Naive thymus-derived CD8-positive, alpha-beta T cell (primary cell): ENCODE measurements around the gene ZNF678. TPM values are rescaled to one million over a fixed set of nuclear protein-coding genes. Genes with fewer than 3 reads are reported as not detected.
A peak's percentile ranks its signal among the peaks of the same experiment; 100 is the strongest.

Source experiments
- ATAC-seq, 2 donors: fragments of 150-1000 bp; cut with Tn5 transposase in 1 of 2; sonication (Bioruptor Pico), chemical (Tn5 transposase) in 1 of 2; 1 replicate in 1 of 2; 2 replicates in 1 of 2; pipeline ENCODE4 v1.10.0; 2021; ENCODE audit warnings: mild to moderate bottlenecking in 2 of 2, moderate library complexity in 2 of 2
- POLR2A ChIA-PET: fragments of 350-600 bp; sonication (Branson Sonifier 250); formaldehyde crosslinking; loops from one replicate; lab custom pipeline; 2021; ENCODE audit warnings: antibody characterized with exemption; lab: Charles Lee
- DNase-seq, 10 donors: peaks; one replicate each; pipeline versions ENCODE4 v3.0.0 to v3.0.0-alpha.2; 2020 to 2022
- H3K27ac Mint-ChIP-seq, 10 donors: one replicate each; pipeline ENCODE4 v1.8.0; 2020 to 2022; ENCODE audit warnings: mild to moderate bottlenecking in 10 of 10, mixed read lengths in 10 of 10, moderate library complexity in 4 of 10, inconsistent platforms in 1 of 10
- H3K27me3 Mint-ChIP-seq, 5 donors: one replicate each; pipeline ENCODE4 v1.8.0; 2021 to 2022; ENCODE audit warnings: mixed read lengths in 5 of 5
- H3K36me3 Mint-ChIP-seq, 3 donors: one replicate each; pipeline ENCODE4 v1.8.0; 2020 to 2022; ENCODE audit warnings: mixed read lengths in 3 of 3, mild to moderate bottlenecking in 2 of 3, inconsistent platforms in 1 of 3
- H3K4me1 Mint-ChIP-seq, 4 donors: one replicate each; pipeline ENCODE4 v1.8.0; 2021 to 2022; ENCODE audit warnings: mixed read lengths in 4 of 4
- H3K4me3 Mint-ChIP-seq, 10 donors: one replicate each; pipeline ENCODE4 v1.8.0; 2020 to 2022; ENCODE audit warnings: mild to moderate bottlenecking in 10 of 10, mixed read lengths in 10 of 10, moderate library complexity in 6 of 10, inconsistent platforms in 1 of 10
- H3K9me3 Mint-ChIP-seq, 9 donors: one replicate each; pipeline ENCODE4 v1.8.0; 2020 to 2022; ENCODE audit warnings: mixed read lengths in 9 of 9, mild to moderate bottlenecking in 3 of 9, inconsistent platforms in 1 of 9, moderate library complexity in 1 of 9
- polyA plus RNA-seq, 3 donors: library from polyadenylated mRNA; unstranded; fragments of 300-500 nt; fragmentation: Illumina TruSeq; gene quantifications; one replicate each; pipeline ENCODE4 v1.2.3, GENCODE V29; 2021
- total RNA-seq, 8 experiments: library from RNA in 2 of 8; stranded (reverse) in 2 of 8; gene quantifications; one replicate each; pipeline ENCODE4 v1.2.3 and lab custom pipeline; 2021 to 2026

The ZNF678 gene
- total and polyA plus RNA-seq, 5 experiments from 2014 or later, result 4.0 to 11.8 (median 6.0) TPM

DNA sequence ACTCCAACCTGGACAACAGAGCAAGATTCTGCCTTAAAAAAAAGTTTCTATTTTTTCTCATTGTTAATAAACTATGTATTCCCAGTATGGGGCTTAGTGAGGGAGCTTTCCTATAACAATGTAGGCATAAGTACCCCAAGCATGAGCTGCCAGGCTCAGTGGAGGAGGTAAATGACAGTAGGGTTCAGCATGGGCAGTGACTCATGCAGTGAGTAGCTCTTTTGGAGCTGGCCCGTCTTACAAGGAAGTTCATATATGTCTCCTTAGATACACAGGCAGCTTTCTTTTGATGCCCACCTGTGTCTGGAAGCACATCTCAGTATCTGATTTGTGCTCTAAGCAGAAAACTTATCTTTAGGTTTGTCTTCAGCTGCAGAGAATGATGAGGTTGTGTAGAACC is 57.9 kb downstream of the ZNF678 start:
- H3K4me3 Mint-ChIP-seq, result no peak overlapping the region
- DNase-seq (no peak), ATAC-seq (no peak)
- no peak overlapping the region for H3K27ac Mint-ChIP-seq
- POLR2A ChIA-PET, result no interaction called here
- H3K36me3 Mint-ChIP-seq, result peaks cover 63 to 97% (median 77%) of the 10 kb centered on the region in 3 donors
- H3K27me3 Mint-ChIP-seq, result no peaks in the 10 kb centered on the region
- H3K9me3 Mint-ChIP-seq, result peaks cover 10 to 96% (median 50%) of the 10 kb centered on the region in 9 donors
- peaks cover 0 to 3% (median under 1%) of the 10 kb centered on the region in 4 donors for H3K4me1 Mint-ChIP-seq

- Mint-ChIP-seq H3K4me3 (no peak overlapping the region), H3K27ac (no peak overlapping the region), H3K4me1 (peaks cover 0 to 3% (median under 1%) of the 10 kb centered on the region in 4 donors), H3K27me3 (no peaks in the 10 kb centered on the region), H3K9me3 (peaks cover 10 to 100% (median 61%) of the 10 kb centered on the region in 9 donors), H3K36me3 (peaks cover 64 to 98% (median 89%) of the 10 kb centered on the region in 3 donors)
- ATAC-seq (no peak), DNase-seq (no peak)
- POLR2A ChIA-PET, result no interaction called here
Measured at GRCh38 chr1:227622739-227623475, 59.6 kb downstream of the ZNF678 start.

GRCh38 chr1:227632325-227632724 is 69.0 kb downstream of the ZNF678 start:
- Mint-ChIP-seq H3K36me3 (peaks cover 47 to 83% (median 75%) of the 10 kb centered on the region in 3 donors), H3K4me1 (no peaks in the 10 kb centered on the region), H3K9me3 (peaks cover 0 to 73% (median 61%) of the 10 kb centered on the region in 9 donors), H3K4me3 (peak overlapping the region in 1 of 10 donors; percentile 16), H3K27me3 (no peaks in the 10 kb centered on the region), H3K27ac (no peak overlapping the region)
- no peak for DNase-seq
- no peak for ATAC-seq
- POLR2A ChIA-PET, result no interaction called here

GRCh38 chr1:227635596-227635995 is 72.2 kb downstream of the ZNF678 start:
- Mint-ChIP-seq H3K27ac (no peak overlapping the region), H3K9me3 (peaks cover 6 to 50% (median 32%) of the 10 kb centered on the region in 9 donors)

DNA sequence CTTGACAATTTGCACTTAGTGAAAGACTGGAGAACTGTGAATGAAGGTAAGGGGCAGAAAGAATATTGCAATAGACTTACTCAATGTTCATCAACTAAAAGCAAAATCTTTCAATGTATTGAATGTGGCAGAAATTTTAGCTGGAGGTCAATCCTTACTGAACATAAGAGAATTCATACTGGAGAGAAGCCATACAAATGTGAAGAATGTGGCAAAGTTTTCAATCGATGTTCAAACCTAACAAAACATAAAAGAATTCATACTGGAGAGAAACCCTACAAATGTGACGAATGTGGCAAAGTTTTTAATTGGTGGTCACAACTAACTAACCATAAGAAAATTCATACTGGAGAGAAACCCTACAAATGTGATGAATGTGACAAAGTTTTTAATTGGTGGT is 91.1 kb downstream of the ZNF678 start:
- Mint-ChIP-seq H3K27ac (no peak overlapping the region), H3K4me3 (no peak overlapping the region), H3K27me3 (no peaks in the 10 kb centered on the region), H3K9me3 (peaks cover 8 to 97% (median 43%) of the 10 kb centered on the region in 9 donors), H3K4me1 (no peaks in the 10 kb centered on the region), H3K36me3 (peaks cover 59 to 79% (median 61%) of the 10 kb centered on the region in 3 donors)
- DNase-seq, result no peak
- POLR2A ChIA-PET, result no interaction called here
- ATAC-seq, result no peak

More at GRCh38 chr1:227635596-227635995, 72.2 kb downstream of the ZNF678 start:
- no peaks in the 10 kb centered on the region for H3K27me3 Mint-ChIP-seq
- ATAC-seq (no peak), DNase-seq (no peak)
- peaks cover 0 to 2% (median 0%) of the 10 kb centered on the region in 4 donors for H3K4me1 Mint-ChIP-seq
- H3K4me3 Mint-ChIP-seq, result no peak overlapping the region
- H3K36me3 Mint-ChIP-seq, result peaks cover 43 to 69% (median 61%) of the 10 kb centered on the region in 3 donors
- POLR2A ChIA-PET, result interaction anchor here (0.7 kb wide), 2 partner anchors 80 to 317 kb away, joined by 3 to 4 read pairs; no protein-coding TSS in a partner anchor

DNA sequence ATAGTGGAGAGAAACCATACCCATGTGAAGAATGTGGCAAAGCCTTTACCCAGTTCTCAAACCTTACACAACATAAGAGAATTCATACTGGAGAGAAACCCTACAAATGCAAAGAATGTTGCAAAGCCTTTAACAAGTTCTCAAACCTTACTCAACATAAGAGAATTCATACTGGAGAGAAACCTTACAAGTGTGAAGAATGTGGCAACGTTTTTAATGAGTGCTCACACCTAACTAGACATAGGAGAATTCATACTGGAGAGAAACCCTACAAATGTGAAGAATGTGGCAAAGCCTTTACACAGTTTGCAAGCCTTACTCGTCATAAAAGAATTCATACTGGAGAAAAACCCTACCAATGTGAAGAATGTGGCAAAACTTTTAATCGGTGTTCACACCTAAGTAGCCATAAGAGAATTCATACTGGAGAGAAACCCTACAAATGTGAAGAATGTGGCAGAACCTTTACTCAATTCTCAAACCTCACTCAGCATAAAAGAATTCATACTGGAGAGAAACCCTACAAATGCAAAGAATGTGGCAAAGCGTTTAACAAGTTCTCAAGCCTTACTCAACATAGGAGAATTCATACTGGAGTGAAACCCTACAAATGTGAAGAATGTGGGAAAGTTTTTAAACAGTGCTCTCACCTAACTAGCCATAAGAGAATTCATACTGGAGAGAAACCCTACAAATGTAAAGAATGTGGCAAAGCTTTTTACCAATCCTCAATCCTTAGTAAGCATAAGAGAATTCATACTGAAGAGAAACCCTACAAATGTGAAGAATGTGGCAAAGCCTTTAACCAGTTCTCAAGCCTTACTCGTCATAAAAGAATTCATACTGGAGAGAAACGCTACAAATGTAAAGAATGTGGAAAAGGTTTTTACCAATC is 91.7 kb downstream of the ZNF678 start:
- DNase-seq (peak in 1 of 10 donors; percentile 0), ATAC-seq (no peak)
- Mint-ChIP-seq H3K9me3 (peaks cover 8 to 96% (median 42%) of the 10 kb centered on the region in 9 donors), H3K27me3 (no peaks in the 10 kb centered on the region), H3K27ac (no peak overlapping the region), H3K4me1 (no peaks in the 10 kb centered on the region), H3K36me3 (peaks cover 55 to 77% (median 59%) of the 10 kb centered on the region in 3 donors), H3K4me3 (no peak overlapping the region)
- POLR2A ChIA-PET, result no interaction called here

GRCh38 chr1:227661495-227661894 is 98.1 kb downstream of the ZNF678 start:
- H3K27ac Mint-ChIP-seq, result no peak overlapping the region
- H3K9me3 Mint-ChIP-seq, result peaks cover 0 to 98% (median 54%) of the 10 kb centered on the region in 9 donors
- H3K4me3 Mint-ChIP-seq, result no peak overlapping the region
- no peak for ATAC-seq
- peaks cover 26 to 81% (median 57%) of the 10 kb centered on the region in 3 donors for H3K36me3 Mint-ChIP-seq
- no peak for DNase-seq
- POLR2A ChIA-PET, result no interaction called here
- no peaks in the 10 kb centered on the region for H3K27me3 Mint-ChIP-seq
- H3K4me1 Mint-ChIP-seq, result no peaks in the 10 kb centered on the region

- Mint-ChIP-seq H3K27ac (no peak overlapping the region), H3K27me3 (no peaks in the 10 kb centered on the region), H3K4me3 (no peak overlapping the region), H3K36me3 (peaks cover 23 to 83% (median 67%) of the 10 kb centered on the region in 3 donors), H3K9me3 (peaks cover 0 to 98% (median 63%) of the 10 kb centered on the region in 9 donors), H3K4me1 (no peaks in the 10 kb centered on the region)
- no peak for ATAC-seq
- no peak for DNase-seq
- POLR2A ChIA-PET, result no interaction called here
Measured at GRCh38 chr1:227662933-227663332, 99.6 kb downstream of the ZNF678 start.

DNA sequence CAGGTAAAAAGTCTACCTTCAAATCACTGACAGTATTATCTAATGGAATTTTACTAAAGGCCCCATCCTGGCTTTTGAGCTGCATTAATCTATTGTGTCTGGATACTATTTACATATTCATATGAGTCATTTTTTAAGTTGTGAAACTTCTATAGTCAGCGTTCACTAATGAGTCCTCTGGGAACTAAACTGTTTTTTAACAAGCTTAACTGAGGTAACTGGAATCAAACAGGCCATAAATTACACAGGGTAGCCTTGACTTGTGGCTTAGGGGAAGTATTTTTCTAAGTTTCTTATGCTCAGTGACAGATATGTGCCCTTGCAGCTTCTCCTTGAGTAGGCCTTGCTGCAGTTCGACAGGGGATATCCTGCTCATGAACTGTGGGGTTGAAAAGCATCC is 102.9 kb downstream of the ZNF678 start:
- Mint-ChIP-seq H3K27me3 (no peaks in the 10 kb centered on the region), H3K4me3 (no peak overlapping the region), H3K27ac (no peak overlapping the region), H3K9me3 (peaks cover 2 to 100% (median 55%) of the 10 kb centered on the region in 9 donors), H3K36me3 (peaks cover 12 to 69% (median 60%) of the 10 kb centered on the region in 3 donors), H3K4me1 (no peaks in the 10 kb centered on the region)
- no peak for ATAC-seq
- DNase-seq, result no peak
- POLR2A ChIA-PET, result no interaction called here

- H3K27ac Mint-ChIP-seq, result no peak overlapping the region
- DNase-seq (no peak), ATAC-seq (no peak)
- peaks cover 28 to 93% (median 41%) of the 10 kb centered on the region in 9 donors for H3K9me3 Mint-ChIP-seq
- no peak overlapping the region for H3K4me3 Mint-ChIP-seq
- no peaks in the 10 kb centered on the region for H3K4me1 Mint-ChIP-seq
- POLR2A ChIA-PET, result no interaction called here
- peaks cover 5 to 55% (median 53%) of the 10 kb centered on the region in 3 donors for H3K36me3 Mint-ChIP-seq
- no peaks in the 10 kb centered on the region for H3K27me3 Mint-ChIP-seq
Measured at GRCh38 chr1:227673441-227673840, 110.1 kb downstream of the ZNF678 start.

DNA sequence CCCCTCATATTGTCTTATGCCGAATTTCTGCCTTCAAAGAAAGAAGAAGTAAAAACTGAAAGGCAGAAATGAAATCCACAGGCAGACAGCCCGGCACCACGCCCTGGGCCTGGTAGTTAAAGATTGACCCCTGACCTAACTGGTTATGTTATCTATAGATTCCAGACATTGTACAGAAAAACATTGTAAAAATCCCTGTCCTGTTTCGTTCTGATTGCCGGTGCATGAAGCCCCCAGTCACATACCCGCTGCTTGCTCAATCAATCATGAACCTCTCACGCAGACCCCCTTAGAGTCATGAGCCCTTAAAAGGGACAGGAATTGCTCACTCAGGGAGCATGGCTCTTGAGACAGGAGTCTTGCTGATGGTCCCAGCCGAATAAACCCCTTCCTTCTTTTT is 122.5 kb downstream of the ZNF678 start:
- POLR2A ChIA-PET, result no interaction called here
- Mint-ChIP-seq H3K27me3 (no peaks in the 10 kb centered on the region), H3K36me3 (peaks cover 5 to 70% (median 34%) of the 10 kb centered on the region in 3 donors), H3K4me1 (no peaks in the 10 kb centered on the region), H3K9me3 (peaks cover 21 to 100% (median 57%) of the 10 kb centered on the region in 9 donors), H3K27ac (peak overlapping the region in 1 of 10 donors; percentile 60), H3K4me3 (no peak overlapping the region)
- ATAC-seq (no peak), DNase-seq (no peak)

- ATAC-seq, result no peak
- POLR2A ChIA-PET, result no interaction called here
- Mint-ChIP-seq H3K36me3 (peaks cover 0 to 59% (median 42%) of the 10 kb centered on the region in 3 donors), H3K9me3 (peaks cover 23 to 83% (median 47%) of the 10 kb centered on the region in 9 donors), H3K27ac (no peak overlapping the region), H3K4me1 (no peaks in the 10 kb centered on the region), H3K4me3 (no peak overlapping the region), H3K27me3 (peaks cover 3 to 15% (median 7%) of the 10 kb centered on the region in 5 donors)
- DNase-seq, result no peak
Measured at GRCh38 chr1:227697321-227697864, 134.0 kb downstream of the ZNF678 start.
